Tibial nerve (tissue), 4 donors: ENCODE measurements around the gene PCBP3. TPM values are rescaled to one million over a fixed set of nuclear protein-coding genes. Genes with fewer than 3 reads are reported as not detected.

Experiments used
- DNase-seq, 2 donors: peaks; one replicate each; pipeline ENCODE4 v3.0.0-alpha.2; 2019; ENCODE audit warnings: low spot score in 2 of 2
- H3K27ac ChIP-seq, 4 donors: fragments of 200-600 bp; sonication (generic) in 3 of 4; one replicate each; pipeline ENCODE4 v1.5.1; 2017 to 2019; ENCODE audit warnings: mild to moderate bottlenecking in 1 of 4
- H3K27me3 ChIP-seq, 2 donors: fragments of 200-600 bp; sonication (generic) in 1 of 2; one replicate each; pipeline versions ENCODE4 v1.5.1 to v1.6.0; 2017 to 2019
- H3K36me3 ChIP-seq, 3 donors: fragments of 200-600 bp; sonication (generic); one replicate each; pipeline ENCODE4 v1.5.1; 2018 to 2019
- H3K4me1 ChIP-seq, 4 donors: fragments of 200-600 bp; sonication (generic) in 3 of 4; one replicate each; pipeline ENCODE4 v1.5.1; 2017 to 2019
- H3K4me3 ChIP-seq, 4 donors: fragments of 200-600 bp; sonication (generic) in 3 of 4; one replicate each; pipeline ENCODE4 v1.5.1; 2017 to 2019; ENCODE audit warnings: mild to moderate bottlenecking in 1 of 4, moderate library complexity in 1 of 4
- H3K9me3 ChIP-seq, 4 donors: fragments of 200-600 bp; sonication (generic) in 3 of 4; one replicate each; pipeline ENCODE4 v1.5.1; 2017 to 2019
- EP300 ChIP-seq, 2 donors: sonication (generic); formaldehyde crosslinking; IDR thresholded peaks; one replicate each; pipeline ENCODE4 v1.6.1; 2017; ENCODE audit warnings: antibody characterized with exemption in 2 of 2, mild to moderate bottlenecking in 1 of 2
- POLR2A ChIP-seq, 2 donors: fragments of 450-650 bp; IDR thresholded peaks; one replicate each; pipeline ENCODE4 v1.6.1; 2017; ENCODE audit warnings: antibody characterized with exemption in 2 of 2, mild to moderate bottlenecking in 2 of 2, moderate library complexity in 2 of 2
- WGBS, 2 donors: methylation state at CpG; one replicate each; pipeline ENCODE4 v1.1.5; 2018; 5-methylcytosine and 5-hydroxymethylcytosine counted together
- total RNA-seq, 4 donors: library from RNA; depleted of rRNA; stranded (reverse); fragments of >200 nt; gene quantifications; one replicate each; pipeline ENCODE4 v1.1.0, GENCODE V29; 2016
- TF ChIP-seq, protein P1 (sequence below), 5 experiments: fragments of 200-600 bp in 3 of 5; fragments of 450-650 bp in 2 of 5; sonication (generic) in 3 of 5; IDR thresholded peaks; one replicate each; pipeline ENCODE4 v1.5.1; 2016 to 2019; ENCODE audit warnings: antibody characterized with exemption in 5 of 5, mild to moderate bottlenecking in 3 of 5, moderate library complexity in 2 of 5

PCBP3 gene
- total RNA-seq, 4 donors from 2014 or later = 4.2 to 13.4 (median 9.6) TPM

DNA sequence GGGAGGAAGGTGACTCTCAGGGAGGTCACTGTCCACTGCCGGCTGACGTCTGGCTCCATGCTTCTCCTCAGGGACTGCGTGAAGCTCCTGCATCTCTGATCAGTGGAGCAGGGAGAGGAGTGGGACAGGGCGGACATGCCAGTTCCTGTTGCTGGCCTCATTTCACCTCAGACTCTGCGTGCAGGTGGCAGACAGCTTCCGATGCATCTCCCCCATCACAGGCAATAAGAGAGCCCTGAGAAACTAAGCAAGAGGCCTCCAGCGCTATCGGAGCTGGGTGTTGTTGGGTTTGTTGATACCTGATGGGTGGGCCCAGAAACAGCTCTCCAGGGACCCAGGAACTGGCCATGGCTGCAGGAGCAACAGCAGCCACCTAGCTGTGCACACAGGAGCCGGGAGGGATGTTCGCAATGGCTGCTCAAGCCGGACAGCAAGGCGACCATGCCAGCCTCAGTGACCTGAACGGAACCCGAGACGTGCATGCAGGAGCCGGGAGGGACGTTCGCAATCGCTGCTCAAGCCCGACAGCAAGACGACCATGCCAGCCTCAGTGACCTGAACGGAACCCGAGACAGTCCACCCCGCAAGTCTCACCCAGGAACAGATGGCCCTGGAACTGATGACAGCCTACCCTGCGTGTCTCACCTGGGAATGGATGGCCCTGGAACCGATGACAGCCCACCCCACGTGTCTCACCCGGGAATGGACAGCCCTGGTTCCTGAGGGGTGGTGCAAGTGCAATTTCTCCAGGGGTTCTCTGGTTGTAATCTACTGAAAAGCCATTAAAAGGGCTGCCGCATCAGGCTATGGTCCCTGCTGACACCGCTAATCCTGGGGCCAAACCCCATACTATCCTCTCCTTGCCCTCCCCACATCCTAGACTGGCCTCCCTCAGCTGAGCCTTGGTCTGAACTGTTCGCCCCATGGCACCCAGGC, 14.2 kb upstream of the PCBP3 start:
- no peak for DNase-seq
- no peaks in the 10 kb centered on the region for H3K27me3 ChIP-seq
- no peaks in the 10 kb centered on the region for H3K4me1 ChIP-seq
- TF ChIP-seq EP300 (IDR thresholded peaks at IDR 0.05) (no peak), POLR2A (IDR thresholded peaks at IDR 0.05) (no peak)
- TF ChIP-seq, protein P1, sequence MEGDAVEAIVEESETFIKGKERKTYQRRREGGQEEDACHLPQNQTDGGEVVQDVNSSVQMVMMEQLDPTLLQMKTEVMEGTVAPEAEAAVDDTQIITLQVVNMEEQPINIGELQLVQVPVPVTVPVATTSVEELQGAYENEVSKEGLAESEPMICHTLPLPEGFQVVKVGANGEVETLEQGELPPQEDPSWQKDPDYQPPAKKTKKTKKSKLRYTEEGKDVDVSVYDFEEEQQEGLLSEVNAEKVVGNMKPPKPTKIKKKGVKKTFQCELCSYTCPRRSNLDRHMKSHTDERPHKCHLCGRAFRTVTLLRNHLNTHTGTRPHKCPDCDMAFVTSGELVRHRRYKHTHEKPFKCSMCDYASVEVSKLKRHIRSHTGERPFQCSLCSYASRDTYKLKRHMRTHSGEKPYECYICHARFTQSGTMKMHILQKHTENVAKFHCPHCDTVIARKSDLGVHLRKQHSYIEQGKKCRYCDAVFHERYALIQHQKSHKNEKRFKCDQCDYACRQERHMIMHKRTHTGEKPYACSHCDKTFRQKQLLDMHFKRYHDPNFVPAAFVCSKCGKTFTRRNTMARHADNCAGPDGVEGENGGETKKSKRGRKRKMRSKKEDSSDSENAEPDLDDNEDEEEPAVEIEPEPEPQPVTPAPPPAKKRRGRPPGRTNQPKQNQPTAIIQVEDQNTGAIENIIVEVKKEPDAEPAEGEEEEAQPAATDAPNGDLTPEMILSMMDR (IDR thresholded peaks at IDR 0.05) = no peak
- 88 to 89% methylated on average over 27 to 31 of the region's 31 CpGs for WGBS, 2 donors
- H3K9me3 ChIP-seq = no peaks in the 10 kb centered on the region
- H3K4me3 ChIP-seq = no peak overlapping the region
- H3K27ac ChIP-seq = no peak overlapping the region
- no peaks in the 10 kb centered on the region for H3K36me3 ChIP-seq

- Histone ChIP-seq H3K4me3 (no peak overlapping the region), H3K27me3 (no peaks in the 10 kb centered on the region), H3K9me3 (no peaks in the 10 kb centered on the region), H3K27ac (no peak overlapping the region), H3K4me1 (peaks cover 0 to 7% (median 0%) of the 10 kb centered on the region in 4 donors), H3K36me3 (no peaks in the 10 kb centered on the region)
- TF ChIP-seq, protein P1 (IDR thresholded peaks at IDR 0.05) = no peak
- TF ChIP-seq EP300 (IDR thresholded peaks at IDR 0.05) (no peak), POLR2A (IDR thresholded peaks at IDR 0.05) (no peak)
- no peak for DNase-seq
- WGBS, 2 donors = 82 to 88% methylated on average over 13 to 15 of the region's 16 CpGs
Observed at GRCh38 chr21:45630066-45630694, 13.3 kb upstream of the PCBP3 start.

DNA sequence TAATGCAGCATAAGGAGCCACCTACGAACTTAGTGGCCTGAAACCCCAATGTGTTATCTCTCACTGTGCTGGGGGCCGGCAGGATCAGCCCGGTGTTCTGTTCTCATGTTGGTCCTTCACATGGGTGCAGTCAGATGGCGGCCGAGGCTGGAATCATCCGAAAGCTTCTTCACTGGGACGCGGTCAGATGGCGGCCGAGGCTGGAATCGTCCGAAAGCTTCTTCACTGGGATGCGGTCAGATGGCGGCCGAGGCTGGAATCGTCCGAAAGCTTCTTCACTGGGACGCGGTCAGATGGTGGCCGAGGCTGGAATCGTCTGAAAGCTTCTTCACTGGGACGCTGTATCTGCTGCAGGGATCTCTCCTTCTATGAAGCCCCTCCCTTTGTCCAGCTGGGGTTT, 12.6 kb upstream of the PCBP3 start:
- no peaks in the 10 kb centered on the region for H3K9me3 ChIP-seq
- H3K4me1 ChIP-seq = peaks cover 0 to 7% (median 0%) of the 10 kb centered on the region in 4 donors
- no peak overlapping the region for H3K4me3 ChIP-seq
- WGBS, 2 donors = 88 to 92% methylated on average over 22 of the region's 22 CpGs
- TF ChIP-seq EP300 (IDR thresholded peaks at IDR 0.05) (no peak), POLR2A (IDR thresholded peaks at IDR 0.05) (no peak)
- TF ChIP-seq, protein P1 (IDR thresholded peaks at IDR 0.05) = no peak
- H3K36me3 ChIP-seq = no peaks in the 10 kb centered on the region
- no peak overlapping the region for H3K27ac ChIP-seq
- no peak for DNase-seq
- no peaks in the 10 kb centered on the region for H3K27me3 ChIP-seq

DNA sequence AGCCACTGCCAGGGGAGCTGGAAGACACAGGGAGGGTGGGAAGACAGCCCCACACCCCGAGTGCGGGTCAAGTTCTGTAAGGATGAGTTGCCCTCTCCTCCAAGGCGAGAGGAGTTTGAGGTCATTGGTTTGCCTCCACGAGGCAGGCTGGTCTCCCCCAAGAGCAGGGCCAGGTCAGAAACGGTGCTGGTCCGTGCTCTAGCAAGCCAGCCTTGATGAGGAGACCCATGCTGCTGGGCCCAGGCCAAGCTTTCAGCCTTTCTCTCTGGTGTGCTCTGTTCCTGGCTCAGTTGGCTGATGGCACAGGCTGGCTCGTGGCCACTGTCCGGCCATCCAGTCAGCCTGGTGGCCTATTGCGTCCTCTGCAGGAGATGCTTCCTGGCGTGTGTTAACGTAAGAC, 12.0 kb upstream of the PCBP3 start:
- no peak for TF ChIP-seq POLR2A (IDR thresholded peaks at IDR 0.05)
- no peak for TF ChIP-seq EP300 (IDR thresholded peaks at IDR 0.05)
- TF ChIP-seq, protein P1 (IDR thresholded peaks at IDR 0.05) = no peak
- no peak for DNase-seq
- 87 to 91% methylated on average over 9 to 10 of the region's 11 CpGs for WGBS, 2 donors

GRCh38 chr21:45632160-45632559, 11.4 kb upstream of the PCBP3 start:
- 86 to 89% methylated on average over 12 to 13 of the region's 13 CpGs for WGBS, 2 donors
- TF ChIP-seq POLR2A (IDR thresholded peaks at IDR 0.05) = no peak
- TF ChIP-seq EP300 (IDR thresholded peaks at IDR 0.05) = no peak
- TF ChIP-seq, protein P1 (IDR thresholded peaks at IDR 0.05) = no peak
- Histone ChIP-seq H3K4me1 (peaks cover 0 to 7% (median 0%) of the 10 kb centered on the region in 4 donors), H3K4me3 (no peak overlapping the region), H3K9me3 (no peaks in the 10 kb centered on the region), H3K27me3 (no peaks in the 10 kb centered on the region), H3K27ac (no peak overlapping the region), H3K36me3 (no peaks in the 10 kb centered on the region)
- DNase-seq = no peak

More for the DNA sequence above, 12.0 kb upstream of the PCBP3 start:
- peaks cover 0 to 7% (median 0%) of the 10 kb centered on the region in 4 donors for H3K4me1 ChIP-seq
- no peak overlapping the region for H3K4me3 ChIP-seq
- no peaks in the 10 kb centered on the region for H3K9me3 ChIP-seq
- H3K36me3 ChIP-seq = no peaks in the 10 kb centered on the region
- H3K27ac ChIP-seq = no peak overlapping the region
- no peaks in the 10 kb centered on the region for H3K27me3 ChIP-seq
